ENCODE data around the gene TRAPPC12. TPM values are rescaled to one million over a fixed set of nuclear protein-coding genes. Genes with fewer than 3 reads are reported as not detected.

Gene TRAPPC12
- total and polyA plus RNA-seq, 9 donors = 64.1 to 143 (median 81.4) TPM

DNA sequence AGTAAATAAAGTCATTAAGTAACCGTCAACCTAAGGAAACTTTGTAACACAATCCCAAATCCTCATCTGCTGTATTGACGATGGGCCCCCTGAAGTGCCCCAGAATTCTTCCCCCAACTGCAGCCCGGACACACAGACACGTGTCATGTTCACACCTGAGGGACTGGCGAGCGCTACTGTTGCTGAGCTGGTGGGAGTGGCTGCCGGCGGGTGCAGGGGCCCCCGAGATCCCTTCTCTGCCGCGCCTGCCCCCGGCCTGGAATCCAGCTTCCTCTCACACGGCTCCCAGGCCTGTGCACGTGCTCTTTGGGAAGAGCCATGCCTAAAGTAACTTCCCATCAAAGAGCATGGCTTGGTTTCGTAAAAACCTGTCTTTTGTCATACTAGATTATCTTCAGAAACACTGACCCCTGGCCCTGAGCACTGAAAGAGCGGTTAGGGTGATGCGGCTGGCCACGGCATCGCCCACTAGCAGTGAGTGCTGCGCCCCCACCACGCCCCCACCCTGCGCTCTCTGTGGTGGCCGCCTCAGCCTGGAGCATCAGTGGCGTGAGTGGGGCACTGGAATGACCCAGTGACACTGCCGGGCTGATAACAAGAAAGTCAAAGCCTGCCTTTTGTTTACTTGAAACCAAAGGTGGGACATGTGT lies 83.8 kb downstream of the TRAPPC12 start:
- Histone ChIP-seq H3K36me3 (no peaks in the 10 kb centered on the region), H3K4me3 (no peak overlapping the region), H3K9me3 (no peaks in the 10 kb centered on the region), H3K27ac (no peak overlapping the region), H3K4me1 (ENCODE audit: insufficient read depth) (peaks cover 2% of the 10 kb centered on the region), H3K27me3 (no peaks in the 10 kb centered on the region)
- peak in 2 of 5 donors; percentile 14 to 34 for DNase-seq
- intact Hi-C loops (cut with DNase I) = no loop called here
- whole genome bisulfite sequencing, 3 donors = 81 to 85% (median 82%) methylated on average over 25 of the region's 25 CpGs
- TF ChIP-seq POLR2A (IDR thresholded peaks at IDR 0.05) (no peak), EP300 (IDR thresholded peaks at IDR 0.05) (no peak)
- TF ChIP-seq, protein P1, sequence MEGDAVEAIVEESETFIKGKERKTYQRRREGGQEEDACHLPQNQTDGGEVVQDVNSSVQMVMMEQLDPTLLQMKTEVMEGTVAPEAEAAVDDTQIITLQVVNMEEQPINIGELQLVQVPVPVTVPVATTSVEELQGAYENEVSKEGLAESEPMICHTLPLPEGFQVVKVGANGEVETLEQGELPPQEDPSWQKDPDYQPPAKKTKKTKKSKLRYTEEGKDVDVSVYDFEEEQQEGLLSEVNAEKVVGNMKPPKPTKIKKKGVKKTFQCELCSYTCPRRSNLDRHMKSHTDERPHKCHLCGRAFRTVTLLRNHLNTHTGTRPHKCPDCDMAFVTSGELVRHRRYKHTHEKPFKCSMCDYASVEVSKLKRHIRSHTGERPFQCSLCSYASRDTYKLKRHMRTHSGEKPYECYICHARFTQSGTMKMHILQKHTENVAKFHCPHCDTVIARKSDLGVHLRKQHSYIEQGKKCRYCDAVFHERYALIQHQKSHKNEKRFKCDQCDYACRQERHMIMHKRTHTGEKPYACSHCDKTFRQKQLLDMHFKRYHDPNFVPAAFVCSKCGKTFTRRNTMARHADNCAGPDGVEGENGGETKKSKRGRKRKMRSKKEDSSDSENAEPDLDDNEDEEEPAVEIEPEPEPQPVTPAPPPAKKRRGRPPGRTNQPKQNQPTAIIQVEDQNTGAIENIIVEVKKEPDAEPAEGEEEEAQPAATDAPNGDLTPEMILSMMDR (IDR thresholded peaks at IDR 0.05) = no peak

DNA sequence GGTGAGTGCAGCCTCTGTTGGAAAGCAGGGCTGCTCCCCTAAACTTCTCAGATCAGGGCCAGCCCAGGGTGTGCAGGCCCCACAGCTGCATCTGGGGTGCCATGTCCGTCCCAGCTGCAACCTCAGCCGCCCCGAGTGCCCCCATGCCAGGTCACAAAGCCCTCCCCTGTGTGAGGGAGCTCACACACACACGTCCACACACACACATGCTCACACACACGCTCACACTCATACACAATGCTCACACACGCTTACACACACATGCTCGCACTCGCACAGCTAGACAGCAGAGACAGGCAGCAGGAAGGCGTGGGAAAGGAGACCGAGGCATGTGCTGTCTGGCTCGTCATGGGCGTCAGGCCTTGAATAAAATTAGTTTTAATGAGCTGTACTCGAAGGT lies 84.5 kb downstream of the TRAPPC12 start:
- WGBS, 3 donors = 89 to 93% (median 91%) methylated on average over 13 of the region's 13 CpGs
- Histone ChIP-seq H3K27me3 (no peaks in the 10 kb centered on the region), H3K9me3 (no peaks in the 10 kb centered on the region), H3K27ac (no peak overlapping the region), H3K4me1 (ENCODE audit: insufficient read depth) (peaks cover 2% of the 10 kb centered on the region), H3K36me3 (no peaks in the 10 kb centered on the region), H3K4me3 (no peak overlapping the region)
- DNase-seq = peak in 1 of 5 donors; percentile 15
- intact Hi-C loops (cut with DNase I) = no loop called here
- TF ChIP-seq POLR2A (IDR thresholded peaks at IDR 0.05) = no peak
- TF ChIP-seq, protein P1 (IDR thresholded peaks at IDR 0.05) = no peak
- no peak for TF ChIP-seq EP300 (IDR thresholded peaks at IDR 0.05)

DNA sequence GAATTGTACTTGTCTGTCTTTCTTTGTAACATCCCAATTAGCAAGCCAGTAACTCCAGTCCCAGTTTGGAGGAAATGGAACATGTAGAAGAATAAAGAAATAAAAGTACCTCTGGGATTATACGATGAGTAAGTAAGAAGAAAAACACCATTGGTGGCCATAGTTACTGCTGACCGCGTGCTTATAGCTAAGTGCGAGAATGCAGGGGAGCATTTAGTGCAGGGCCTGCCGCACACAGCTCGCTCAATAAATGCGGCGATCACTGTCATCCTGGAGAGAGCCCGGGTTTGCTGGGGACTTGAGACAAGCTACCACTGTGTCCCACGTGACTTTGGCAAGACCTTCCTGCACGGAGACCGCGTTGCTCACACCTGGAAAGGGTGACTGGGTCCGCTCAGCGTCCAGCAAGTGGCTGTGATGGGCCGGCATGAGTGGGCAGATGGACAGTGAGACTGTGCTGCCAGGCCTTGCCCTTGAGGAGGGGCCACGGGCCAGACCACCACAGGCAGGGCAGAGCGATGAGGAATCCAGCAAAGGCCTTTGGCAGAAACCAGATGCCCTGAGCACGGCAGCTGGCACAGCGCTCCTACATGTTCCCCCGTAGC lies 85.0 kb downstream of the TRAPPC12 start:
- no peak overlapping the region for H3K27ac ChIP-seq
- H3K27me3 ChIP-seq = no peaks in the 10 kb centered on the region
- 93 to 96% (median 94%) methylated on average over 21 of the region's 21 CpGs for WGBS, 3 donors
- H3K4me1 ChIP-seq (ENCODE audit: insufficient read depth) = peaks cover 4% of the 10 kb centered on the region
- no peaks in the 10 kb centered on the region for H3K9me3 ChIP-seq
- TF ChIP-seq EP300 (IDR thresholded peaks at IDR 0.05) = no peak
- TF ChIP-seq, protein P1 (IDR thresholded peaks at IDR 0.05) = no peak
- no peak for TF ChIP-seq POLR2A (IDR thresholded peaks at IDR 0.05)
- H3K36me3 ChIP-seq = no peaks in the 10 kb centered on the region
- intact Hi-C loops (cut with DNase I) = no loop called here
- DNase-seq = peak in 1 of 5 donors; percentile 19
- no peak overlapping the region for H3K4me3 ChIP-seq

DNA sequence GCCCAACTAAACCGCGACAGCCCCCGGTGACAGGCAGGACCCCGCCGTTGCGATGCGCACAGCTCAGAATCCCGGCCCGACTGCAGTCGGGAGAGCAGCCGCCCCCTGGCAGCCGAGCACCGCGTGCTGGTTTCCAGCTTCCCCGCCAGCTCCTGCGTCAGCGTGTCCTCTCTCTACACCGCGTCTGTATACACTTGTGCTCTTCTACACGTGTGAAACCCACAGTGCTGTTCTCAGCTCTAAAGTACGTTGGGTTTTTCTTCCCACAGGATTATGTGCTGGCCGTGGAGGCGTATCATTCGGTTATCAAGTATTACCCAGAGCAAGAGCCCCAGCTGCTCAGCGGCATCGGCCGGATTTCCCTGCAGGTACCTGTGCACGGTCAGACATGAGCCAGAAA lies 85.8 kb downstream of the TRAPPC12 start:
- Histone ChIP-seq H3K36me3 (no peaks in the 10 kb centered on the region), H3K4me3 (no peak overlapping the region), H3K4me1 (ENCODE audit: insufficient read depth) (peaks cover 8% of the 10 kb centered on the region), H3K27ac (no peak overlapping the region), H3K9me3 (no peaks in the 10 kb centered on the region), H3K27me3 (no peaks in the 10 kb centered on the region)
- intact Hi-C loops (cut with DNase I) = no loop called here
- TF ChIP-seq EP300 (IDR thresholded peaks at IDR 0.05) (no peak), POLR2A (IDR thresholded peaks at IDR 0.05) (no peak)
- TF ChIP-seq, protein P1 (IDR thresholded peaks at IDR 0.05) = no peak
- DNase-seq = no peak
- WGBS, 3 donors = 92 to 94% (median 93%) methylated on average over 28 of the region's 28 CpGs
